ENCODE data around the gene WTAP. TPM values are rescaled to one million over a fixed set of nuclear protein-coding genes. Genes with fewer than 3 reads are reported as not detected.
A peak's percentile ranks its signal among the peaks of the same experiment; 100 is the strongest.
"Not testable (repeated sequence)": the region's sequence is repeated elsewhere in the genome, so short reads cannot be mapped to it uniquely, and the experiment has no call there.

The WTAP gene
- total RNA-seq, 1 donor: 159 TPM

DNA sequence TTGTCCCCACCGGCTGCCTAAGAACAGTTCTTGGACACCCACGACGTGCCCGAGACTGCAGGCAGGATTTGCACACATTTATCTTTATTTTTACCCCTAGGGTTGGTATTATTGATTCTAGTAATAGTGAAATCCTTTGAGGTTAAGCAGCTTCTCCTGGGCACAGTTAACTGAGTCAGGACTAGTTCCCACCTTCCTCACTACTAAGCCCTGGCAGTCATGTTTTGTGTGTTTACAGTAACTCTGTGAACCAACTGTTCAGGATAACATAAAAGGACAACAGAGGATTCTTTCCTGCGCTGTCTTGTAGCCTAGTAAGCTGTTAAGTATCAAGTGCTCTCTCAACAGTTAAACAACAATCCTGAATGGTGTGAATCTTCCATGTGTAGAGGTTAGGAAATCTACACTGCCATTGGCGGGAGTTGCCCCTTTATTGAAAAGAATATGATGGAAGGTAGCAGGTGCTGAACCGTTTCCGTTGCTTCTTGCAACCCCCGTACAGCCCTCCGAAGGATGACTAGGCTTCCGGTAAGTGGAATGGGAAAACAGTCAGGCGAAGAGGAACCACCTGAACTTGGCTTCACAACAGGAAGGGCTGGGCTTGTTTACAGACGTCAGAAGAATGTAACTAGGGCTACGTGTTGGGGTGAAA is 33.3 kb upstream of the WTAP start:
- TF ChIP-seq CTCF (IDR thresholded peaks at IDR 0.05; ENCODE audit: insufficient read depth, low read depth, low read length): no peak
- H3K4me3 ChIP-seq (ENCODE audit: low read depth, low read length): peak overlapping the region; percentile 78
- peak; percentile 76 for DNase-seq (ENCODE audit: low read depth)

DNA sequence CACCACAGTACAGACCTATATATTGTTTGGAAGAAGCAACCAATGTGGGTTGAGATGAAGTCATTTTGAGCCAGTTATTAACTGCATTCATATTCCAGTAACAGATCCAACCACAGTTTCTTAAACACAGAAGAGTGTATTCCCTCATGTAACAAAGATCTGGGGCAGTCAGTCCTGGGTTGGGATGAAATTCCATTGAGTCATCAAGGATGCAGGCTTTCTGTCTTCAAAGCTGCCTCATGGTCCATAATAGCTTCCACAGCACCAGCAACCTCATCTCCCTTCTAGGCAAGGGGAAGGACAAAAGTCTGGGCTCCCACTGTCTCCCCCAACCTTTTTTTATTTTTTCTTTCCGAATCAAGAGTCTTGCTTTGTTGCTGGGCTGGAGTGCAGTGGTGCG is 31.3 kb upstream of the WTAP start:
- TF ChIP-seq CTCF (IDR thresholded peaks at IDR 0.05; ENCODE audit: insufficient read depth, low read depth, low read length): no peak
- no peak overlapping the region for H3K4me3 ChIP-seq (ENCODE audit: low read depth, low read length)
- DNase-seq (ENCODE audit: low read depth): no peak

- H3K4me3 ChIP-seq (ENCODE audit: low read depth, low read length): no peak overlapping the region
- no peak for TF ChIP-seq CTCF (IDR thresholded peaks at IDR 0.05; ENCODE audit: insufficient read depth, low read depth, low read length)
- DNase-seq (ENCODE audit: low read depth): no peak
Observed at GRCh38 chr6:159700970-159701369, 26.3 kb upstream of the WTAP start.

GRCh38 chr6:159701413-159701999 is 25.8 kb upstream of the WTAP start:
- TF ChIP-seq CTCF (IDR thresholded peaks at IDR 0.05; ENCODE audit: insufficient read depth, low read depth, low read length): no peak
- no peak overlapping the region for H3K4me3 ChIP-seq (ENCODE audit: low read depth, low read length)
- DNase-seq (ENCODE audit: low read depth): peak; percentile 94

- not testable (repeated sequence) for H3K4me3 ChIP-seq (ENCODE audit: low read depth, low read length); DNase-seq (ENCODE audit: low read depth)
Observed at GRCh38 chr6:159710603-159711002, 16.7 kb upstream of the WTAP start.

DNA sequence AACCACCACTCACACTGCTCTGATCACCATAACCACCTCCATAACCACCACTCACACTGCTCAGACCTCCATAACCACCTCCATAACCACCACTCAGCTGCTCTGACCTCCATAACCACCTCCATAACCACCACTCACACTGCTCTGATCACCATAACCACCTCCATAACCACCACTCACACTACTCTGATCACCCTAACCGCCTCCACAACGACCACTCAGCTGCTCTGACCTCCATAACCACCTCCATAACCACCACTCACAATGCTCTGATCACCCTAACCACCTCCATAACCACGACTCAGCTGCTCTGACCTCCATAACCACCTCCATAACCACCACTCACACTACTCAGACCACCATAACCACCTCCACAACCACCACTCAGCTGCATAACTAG is 14.9 kb upstream of the WTAP start:
- not testable (repeated sequence) for H3K4me3 ChIP-seq (ENCODE audit: low read depth, low read length); DNase-seq (ENCODE audit: low read depth)

DNA sequence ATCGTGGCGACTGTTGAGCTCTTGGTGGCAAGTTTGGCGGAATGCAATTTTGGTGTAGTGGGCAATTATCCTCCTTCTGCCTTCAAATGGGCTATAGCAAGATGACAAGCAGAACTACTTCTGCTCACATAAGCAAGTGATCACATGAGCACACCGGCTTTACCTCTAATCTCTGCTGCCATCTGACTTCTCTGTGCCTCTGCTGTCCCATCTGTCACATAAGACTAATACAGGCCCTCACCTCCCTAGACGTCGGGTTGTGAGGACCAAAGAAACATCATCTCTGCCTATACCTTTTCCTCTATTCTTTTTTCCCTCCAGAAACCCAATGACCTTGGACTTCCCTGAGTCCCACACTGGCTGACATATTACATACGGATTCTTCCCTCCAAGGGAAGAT is 13.3 kb upstream of the WTAP start:
- TF ChIP-seq CTCF (IDR thresholded peaks at IDR 0.05; ENCODE audit: insufficient read depth, low read depth, low read length): no peak
- no peak for DNase-seq (ENCODE audit: low read depth)
- no peak overlapping the region for H3K4me3 ChIP-seq (ENCODE audit: low read depth, low read length)

- no peak for DNase-seq (ENCODE audit: low read depth)
- H3K4me3 ChIP-seq (ENCODE audit: low read depth, low read length): no peak overlapping the region
- no peak for TF ChIP-seq CTCF (IDR thresholded peaks at IDR 0.05; ENCODE audit: insufficient read depth, low read depth, low read length)
Observed at GRCh38 chr6:159714404-159714803, 12.9 kb upstream of the WTAP start.
